Heart left ventricle (tissue), 16 donors: ENCODE results near the gene GAS7. TPM values are rescaled to one million over a fixed set of nuclear protein-coding genes. Genes with fewer than 3 reads are reported as not detected.
"Not testable (repeated sequence)": the region's sequence is repeated elsewhere in the genome, so short reads cannot be mapped to it uniquely, and the experiment has no call there.

Experiments
- ATAC-seq, 4 donors: fragments of 200-7000 bp; cut with Tn5 transposase; one replicate each; pipeline ENCODE4 v1.9.1; 2020 to 2022; ENCODE audit warnings: moderate library complexity in 4 of 4, mild to moderate bottlenecking in 3 of 4, moderate number of reproducible peaks in 1 of 4
- DNase-seq, 5 donors: peaks; one replicate each; pipeline ENCODE4 v3.0.0-alpha.2; 2020
- H3K27ac ChIP-seq, 12 donors: fragments of 200-600 bp; sonication (generic) in 4 of 12; one replicate each; pipeline versions ENCODE4 v1.5.0 to v1.8.0; 2016 to 2022; ENCODE audit warnings: mild to moderate bottlenecking in 2 of 12
- H3K27me3 ChIP-seq, 9 donors: fragments of 200-600 bp; sonication (generic) in 2 of 9; one replicate each; pipeline versions ENCODE4 v1.5.1 to v1.8.0; 2016 to 2022; ENCODE audit warnings: mild to moderate bottlenecking in 3 of 9
- H3K36me3 ChIP-seq, 9 donors: fragments of 200-600 bp; sonication (generic) in 2 of 9; one replicate each; pipeline versions ENCODE4 v1.5.0 to v1.8.0; 2018 to 2022; ENCODE audit warnings: mild to moderate bottlenecking in 2 of 9
- H3K4me1 ChIP-seq, 12 donors: fragments of 200-600 bp; sonication (generic) in 4 of 12; one replicate each; pipeline versions ENCODE4 v1.5.0 to v1.8.0; 2016 to 2022; ENCODE audit warnings: mild to moderate bottlenecking in 3 of 12
- H3K4me3 ChIP-seq, 12 donors: fragments of 200-600 bp; sonication (generic) in 4 of 12; one replicate each; pipeline versions ENCODE4 v1.5.0 to v1.8.0; 2017 to 2022; ENCODE audit warnings: mild to moderate bottlenecking in 9 of 12, moderate library complexity in 4 of 12
- H3K9me3 ChIP-seq, 12 donors: fragments of 200-600 bp; sonication (generic) in 4 of 12; one replicate each; pipeline versions ENCODE4 v1.5.0 to v1.8.0; 2016 to 2022; ENCODE audit warnings: mild to moderate bottlenecking in 1 of 12
- POLR2A ChIP-seq, 2 donors: fragments of 450-650 bp; IDR thresholded peaks; one replicate each; pipeline ENCODE4 v1.6.1; 2017; ENCODE audit warnings: antibody characterized with exemption in 2 of 2, mild to moderate bottlenecking in 2 of 2, moderate library complexity in 2 of 2
- WGBS, 4 donors: extraction: QIAGEN DNeasy Blood & Tissue Kit in 2 of 4; methylation state at CpG; one replicate each; pipeline versions ENCODE4 v1.1.5 to v1.1.7; 2013 to 2018; 5-methylcytosine and 5-hydroxymethylcytosine counted together
- intact Hi-C, 10 donors: fragments of 100-400 bp; cut with DNase I; formaldehyde crosslinking; loops; one replicate each; pipeline versions ENCODE4 v1.11.1 to v1.14.2; 2022
- polyA plus RNA-seq, 2 donors: library from polyadenylated mRNA; stranded (reverse); fragments of 200-250 nt; gene quantifications; one replicate each; pipeline ENCODE4 v1.2.3, GENCODE V29; 2013
- total RNA-seq, 9 donors: library from RNA; depleted of rRNA in 2 of 9; stranded (reverse); fragments of >200 nt in 2 of 9; fragmentation: NEBNext Ultra II Directional in 3 of 9; extraction: Animal tissue kit (Norgen Biotek cat#: 25700) in 3 of 9; gene quantifications; one replicate each; pipeline versions ENCODE4 v1.1.0 to v1.2.4, GENCODE V29; 2016 to 2023
- TF ChIP-seq, protein P1 (sequence below), 12 donors: fragments of 200-600 bp; sonication (generic) in 4 of 12; IDR thresholded peaks; one replicate each; pipeline versions ENCODE4 v1.5.0 to v1.8.0; 2018 to 2022; ENCODE audit warnings: antibody characterized with exemption in 12 of 12, mild to moderate bottlenecking in 5 of 12
- donor health status: ischemic (EF 13 %, LVEDD 7.1; RV severe dilation, severe dysfunction).
- donor health status: healthy with polysubstance abuse.
- donor health status: DM: no; HTN: yes; CAD: no.
- donor health status: DM: no; HTN: no; CAD: no.
- donor health status: ischemic (EF 25% LVEDD 6.9; RV normal size, moderate dysfunction).
- donor health status: ischemic (EF 25% LVEDD 5.7; RV mildly dilated, moderate dysfunction).
- donor health status: healthy.
- donor health status: DM: yes; HTN: yes; CAD: no.
- donor health status: ischemic (EF 35%, LVEDD 5.7; RV mildly dilated, moderate dysfunction).
- donor health status: nonischemic (EF 11% LVEDD 7.7; RV severe dilation, severe dysfunction).
- donor health status: DM: yes; HTN: yes; CAD: no.
- donor health status: PGD.
- donor health status: ischemic (EF 29% LVEDD 5.4; RV normal size, mild dysfunction).
- donor health status: nonischemic (EF 23%, LVEDD 6.1; RV moderate dilation, normal function).

The GAS7 gene
- total and polyA plus RNA-seq, 11 donors: 19.4 to 86.5 (median 65.1) TPM

DNA sequence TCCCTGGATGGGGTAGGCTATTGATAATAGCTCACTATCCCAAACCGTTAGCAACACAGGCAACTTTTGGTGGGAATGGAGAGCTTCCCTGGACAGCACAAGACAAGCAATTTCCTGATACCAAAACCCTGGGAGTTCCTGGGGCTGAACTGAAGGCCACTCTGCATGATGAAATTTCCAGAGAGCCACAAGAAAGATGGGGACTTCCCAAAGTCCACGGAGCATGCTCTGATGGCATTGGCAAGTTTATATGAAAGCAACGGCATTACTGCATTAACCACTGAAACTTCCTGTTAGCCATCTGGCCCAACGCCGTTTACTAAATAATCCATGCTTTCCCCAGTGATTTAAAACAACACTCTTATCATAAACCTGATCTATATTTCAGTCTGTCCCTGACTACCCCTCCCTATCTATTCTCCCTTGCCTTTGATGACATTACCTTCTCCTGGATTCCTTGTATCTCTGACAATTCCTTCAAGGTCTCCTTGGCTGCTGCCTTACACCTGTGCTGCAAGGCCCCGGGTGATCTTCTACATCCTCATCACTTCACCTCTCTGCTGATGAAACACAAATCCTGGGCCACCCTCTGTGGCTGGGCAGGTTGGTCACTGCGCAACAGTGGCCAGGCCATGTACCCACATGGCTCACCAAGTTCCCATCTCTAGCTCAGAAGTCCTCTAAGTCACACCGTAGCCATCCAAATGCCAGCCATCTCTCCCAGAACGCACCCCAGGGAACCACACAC is 184.9 kb downstream of the GAS7 start:
- ATAC-seq (peak in 3 of 4 donors; percentile 38 to 61 (median 54)), DNase-seq (no peak)
- Histone ChIP-seq H3K36me3 (peaks cover 0 to 13% (median 0%) of the 10 kb centered on the region in 9 donors), H3K4me1 (peaks cover 0 to 62% (median 5%) of the 10 kb centered on the region in 12 donors), H3K27ac (peak overlapping the region in 6 of 12 donors; percentile 2 to 69 (median 18)), H3K27me3 (no peaks in the 10 kb centered on the region), H3K4me3 (no peak overlapping the region), H3K9me3 (no peaks in the 10 kb centered on the region)
- 65 to 75% (median 72%) methylated on average over 9 of the region's 9 CpGs for WGBS, 4 donors
- TF ChIP-seq, protein P1, sequence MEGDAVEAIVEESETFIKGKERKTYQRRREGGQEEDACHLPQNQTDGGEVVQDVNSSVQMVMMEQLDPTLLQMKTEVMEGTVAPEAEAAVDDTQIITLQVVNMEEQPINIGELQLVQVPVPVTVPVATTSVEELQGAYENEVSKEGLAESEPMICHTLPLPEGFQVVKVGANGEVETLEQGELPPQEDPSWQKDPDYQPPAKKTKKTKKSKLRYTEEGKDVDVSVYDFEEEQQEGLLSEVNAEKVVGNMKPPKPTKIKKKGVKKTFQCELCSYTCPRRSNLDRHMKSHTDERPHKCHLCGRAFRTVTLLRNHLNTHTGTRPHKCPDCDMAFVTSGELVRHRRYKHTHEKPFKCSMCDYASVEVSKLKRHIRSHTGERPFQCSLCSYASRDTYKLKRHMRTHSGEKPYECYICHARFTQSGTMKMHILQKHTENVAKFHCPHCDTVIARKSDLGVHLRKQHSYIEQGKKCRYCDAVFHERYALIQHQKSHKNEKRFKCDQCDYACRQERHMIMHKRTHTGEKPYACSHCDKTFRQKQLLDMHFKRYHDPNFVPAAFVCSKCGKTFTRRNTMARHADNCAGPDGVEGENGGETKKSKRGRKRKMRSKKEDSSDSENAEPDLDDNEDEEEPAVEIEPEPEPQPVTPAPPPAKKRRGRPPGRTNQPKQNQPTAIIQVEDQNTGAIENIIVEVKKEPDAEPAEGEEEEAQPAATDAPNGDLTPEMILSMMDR (IDR thresholded peaks at IDR 0.05): no peak
- no peak for TF ChIP-seq POLR2A (IDR thresholded peaks at IDR 0.05)
- intact Hi-C loops: no loop called here

DNA sequence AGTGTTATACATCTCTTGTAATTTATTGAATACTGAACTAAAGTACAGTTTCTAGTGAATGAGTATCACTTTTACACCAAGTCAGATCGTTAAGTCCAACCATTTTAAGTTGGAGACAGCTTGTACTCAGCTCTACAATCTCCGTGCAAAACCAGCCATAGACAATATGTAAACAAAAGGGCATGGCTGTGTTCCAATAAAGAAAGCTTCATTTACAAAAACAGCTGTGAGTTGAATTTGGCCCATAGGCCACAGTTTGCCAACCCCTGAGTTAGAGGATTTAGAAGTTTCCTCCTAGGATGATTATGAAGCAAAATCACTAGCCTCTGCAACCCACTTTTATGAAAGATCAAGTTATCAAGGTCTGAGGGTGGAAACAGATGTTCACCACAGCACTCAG is 187.7 kb downstream of the GAS7 start:
- H3K4me1 ChIP-seq: peaks cover 0 to 35% (median 4%) of the 10 kb centered on the region in 12 donors
- intact Hi-C loops: no loop called here
- DNase-seq (no peak), ATAC-seq (no peak)
- no peak overlapping the region for H3K27ac ChIP-seq
- no peaks in the 10 kb centered on the region for H3K9me3 ChIP-seq
- WGBS, 4 donors: 47 to 63% (median 58%) methylated on average over 2 of the region's 2 CpGs
- no peaks in the 10 kb centered on the region for H3K27me3 ChIP-seq
- no peak overlapping the region for H3K4me3 ChIP-seq
- TF ChIP-seq, protein P1 (IDR thresholded peaks at IDR 0.05): no peak
- TF ChIP-seq POLR2A (IDR thresholded peaks at IDR 0.05): no peak
- peaks cover 0 to 9% (median 0%) of the 10 kb centered on the region in 9 donors for H3K36me3 ChIP-seq

DNA sequence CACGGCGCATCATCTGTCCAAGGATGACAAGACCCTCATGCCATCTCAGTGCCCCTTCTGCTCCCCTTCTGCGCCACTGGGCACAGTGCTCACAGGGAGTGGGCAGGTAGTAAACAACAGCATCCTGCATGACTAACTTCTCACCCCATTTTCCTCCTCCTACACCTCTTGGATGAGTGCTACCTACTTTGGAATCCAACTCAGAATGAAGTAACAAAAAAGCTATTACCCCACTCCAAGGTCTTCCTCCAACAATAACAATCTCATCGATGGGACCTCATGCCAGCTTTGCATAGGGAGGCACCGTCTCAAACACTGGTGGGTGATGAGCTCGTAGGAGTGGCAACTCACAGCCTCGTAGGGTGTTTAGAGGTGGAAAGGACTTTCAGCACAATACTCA is 194.7 kb downstream of the GAS7 start:
- 59 to 69% (median 64%) methylated on average over 7 of the region's 7 CpGs for WGBS, 4 donors
- peaks cover 0 to 19% (median 5%) of the 10 kb centered on the region in 12 donors for H3K4me1 ChIP-seq
- DNase-seq: no peak
- H3K27me3 ChIP-seq: no peaks in the 10 kb centered on the region
- no peak overlapping the region for H3K4me3 ChIP-seq
- TF ChIP-seq POLR2A (IDR thresholded peaks at IDR 0.05): no peak
- no peaks in the 10 kb centered on the region for H3K9me3 ChIP-seq
- ATAC-seq: peak in 1 of 4 donors; percentile 16
- no peak overlapping the region for H3K27ac ChIP-seq
- H3K36me3 ChIP-seq: no peaks in the 10 kb centered on the region
- intact Hi-C loops: no loop called here

DNA sequence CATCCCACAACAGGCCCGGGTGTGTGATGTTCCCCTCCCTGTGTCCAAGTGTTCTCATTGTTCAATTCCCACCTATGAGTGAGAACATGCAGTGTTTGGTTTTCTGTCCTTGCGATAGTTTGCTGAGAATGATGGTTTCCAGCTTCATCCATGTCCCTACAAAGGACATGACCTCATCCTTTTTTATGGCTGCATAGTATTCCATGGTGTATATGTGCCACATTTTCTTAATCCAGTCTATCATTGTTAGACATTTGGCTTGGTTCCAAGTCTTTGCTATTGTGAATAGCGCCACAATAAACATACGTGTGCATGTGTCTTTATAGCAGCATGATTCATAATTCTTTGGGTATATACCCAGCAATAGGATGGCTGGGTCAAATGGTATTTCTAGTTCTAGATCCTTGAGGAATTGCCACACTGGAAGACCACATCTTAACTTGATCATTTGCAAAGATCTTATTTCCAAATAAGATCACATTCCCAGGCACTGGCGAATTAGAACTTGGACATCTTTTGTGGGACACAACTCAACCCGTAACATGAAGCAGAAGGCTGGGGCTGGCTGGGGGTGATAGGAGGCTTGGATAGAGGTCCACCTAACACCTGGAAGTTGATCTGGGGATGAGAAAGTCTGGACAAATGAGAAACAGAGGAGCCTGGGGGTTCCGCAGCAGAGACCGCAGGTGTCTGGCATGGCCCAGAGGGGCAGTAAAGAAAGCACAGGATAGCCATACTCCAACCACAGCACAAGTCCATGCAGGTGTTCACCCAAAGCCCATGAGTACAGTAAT is 195.6 kb downstream of the GAS7 start:
- H3K4me3 ChIP-seq, H3K36me3 ChIP-seq, H3K9me3 ChIP-seq, intact Hi-C loops, H3K27me3 ChIP-seq, ATAC-seq, H3K27ac ChIP-seq, DNase-seq: not testable (repeated sequence)
- 84 to 94% (median 88%) methylated on average over 8 of the region's 8 CpGs for WGBS, 4 donors
- H3K4me1 ChIP-seq: peaks cover 0 to 26% (median 5%) of the 10 kb centered on the region in 12 donors

DNA sequence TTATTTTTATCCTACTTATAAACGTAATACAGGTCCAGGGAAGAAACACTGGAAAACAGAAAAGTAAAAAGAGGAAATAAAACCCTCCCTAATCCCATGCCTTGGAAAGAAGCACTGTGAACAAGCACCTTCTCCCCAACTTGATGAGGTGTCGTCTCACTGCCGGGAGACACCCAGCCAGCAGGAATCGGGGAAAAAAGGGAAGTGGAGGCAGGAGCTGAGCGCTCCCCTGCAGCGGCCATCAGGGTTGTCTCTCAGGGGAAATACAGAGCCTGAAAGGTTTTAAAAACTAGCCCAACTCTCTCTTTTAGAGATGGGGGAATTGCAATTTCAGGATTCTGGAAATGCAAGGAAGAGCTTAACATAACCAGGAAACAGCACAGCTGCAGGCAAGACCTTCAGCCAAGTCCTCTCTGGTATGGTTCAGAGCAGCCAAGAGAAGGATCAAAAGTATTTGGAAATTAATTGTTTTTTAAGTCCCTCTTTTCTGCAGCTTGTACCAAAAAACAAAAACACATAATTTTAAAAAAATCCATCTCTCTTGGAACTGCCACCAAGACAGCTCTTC is 197.0 kb downstream of the GAS7 start:
- no peak for TF ChIP-seq POLR2A (IDR thresholded peaks at IDR 0.05)
- TF ChIP-seq, protein P1 (IDR thresholded peaks at IDR 0.05): no peak
- DNase-seq (no peak), ATAC-seq (no peak)
- peaks cover 0 to 30% (median 5%) of the 10 kb centered on the region in 12 donors for H3K4me1 ChIP-seq
- no peaks in the 10 kb centered on the region for H3K9me3 ChIP-seq
- H3K4me3 ChIP-seq: no peak overlapping the region
- no peaks in the 10 kb centered on the region for H3K27me3 ChIP-seq
- intact Hi-C loops: loop anchor here in 1 of 10 donors (2.0 kb wide), 1 partner anchor 19 kb away; no protein-coding TSS in a partner anchor
- H3K36me3 ChIP-seq: no peaks in the 10 kb centered on the region
- 55 to 67% (median 63%) methylated on average over 6 of the region's 6 CpGs for WGBS, 4 donors
- peak overlapping the region in 3 of 12 donors; percentile 6 to 13 (median 12) for H3K27ac ChIP-seq
